ENCODE results near the gene NUCB1.
A peak's percentile ranks its signal among the peaks of the same experiment; 100 is the strongest.
"Not testable (repeated sequence)": the region's sequence is repeated elsewhere in the genome, so short reads cannot be mapped to it uniquely, and the experiment has no call there.

Gene NUCB1

GRCh38 chr19:48872884-48873475 is 27.1 kb upstream of the NUCB1 start:
- Histone ChIP-seq H3K79me2 (ENCODE audit: insufficient read depth, low read depth) (peaks cover 26% of the 10 kb centered on the region), H3K36me3 (ENCODE audit: insufficient read depth) (no peaks in the 10 kb centered on the region), H3K4me1 (ENCODE audit: low read depth, poor library complexity, severe bottlenecking) (peaks cover 38% of the 10 kb centered on the region), H3K27ac (peak overlapping the region; percentile 98), H3K4me2 (peak overlapping the region; percentile 80), H3K9ac (peak overlapping the region; percentile 99), H4K20me1 (ENCODE audit: insufficient read depth) (no peaks in the 10 kb centered on the region), H3K4me3 (IDR thresholded peaks at IDR 0.05; ENCODE audit: insufficient read depth, low read depth, low read length) (peak overlapping the region; percentile 85), H2AFZ (ENCODE audit: low read depth) (no peak overlapping the region), H3K27me3 (ENCODE audit: insufficient read depth, low read depth) (peaks cover 9% of the 10 kb centered on the region; the same call in 1 of the 2 replicates)
- 0 out of 2 replicates have a peak, but pooled peaks have one; percentile 0 for TF ChIP-seq CTCF (conservative IDR thresholded peaks at IDR 0.05; ENCODE audit: low read depth, low read length)

- H3K27ac ChIP-seq = peak overlapping the region; percentile 98
- peaks cover 46% of the 10 kb centered on the region for H3K4me1 ChIP-seq (ENCODE audit: low read depth, poor library complexity, severe bottlenecking)
- H3K4me2 ChIP-seq = peak overlapping the region; percentile 80
- H3K9ac ChIP-seq = peak overlapping the region; percentile 99
- TF ChIP-seq CTCF (conservative IDR thresholded peaks at IDR 0.05; ENCODE audit: low read depth, low read length) = 0 out of 2 replicates have a peak, but pooled peaks have one; percentile 3
- H3K27me3 ChIP-seq (ENCODE audit: insufficient read depth, low read depth) = peaks cover 2% of the 10 kb centered on the region; the same call in 1 of the 2 replicates
- no peaks in the 10 kb centered on the region for H4K20me1 ChIP-seq (ENCODE audit: insufficient read depth)
- no peaks in the 10 kb centered on the region for H3K36me3 ChIP-seq (ENCODE audit: insufficient read depth)
- peaks cover 26% of the 10 kb centered on the region for H3K79me2 ChIP-seq (ENCODE audit: insufficient read depth, low read depth)
- peak overlapping the region; percentile 50 for H3K4me3 ChIP-seq (IDR thresholded peaks at IDR 0.05; ENCODE audit: insufficient read depth, low read depth, low read length)
- no peak overlapping the region for H2AFZ ChIP-seq (ENCODE audit: low read depth)
Observed at GRCh38 chr19:48873476-48874302, 26.4 kb upstream of the NUCB1 start.

- no peak overlapping the region for H2AFZ ChIP-seq (ENCODE audit: low read depth)
- H3K27ac ChIP-seq = peak overlapping the region; percentile 98
- H3K36me3 ChIP-seq (ENCODE audit: insufficient read depth) = no peaks in the 10 kb centered on the region
- TF ChIP-seq CTCF (conservative IDR thresholded peaks at IDR 0.05; ENCODE audit: low read depth, low read length) = no peak
- peak overlapping the region; percentile 99 for H3K9ac ChIP-seq
- H3K79me2 ChIP-seq (ENCODE audit: insufficient read depth, low read depth) = peaks cover 26% of the 10 kb centered on the region
- no peaks in the 10 kb centered on the region for H4K20me1 ChIP-seq (ENCODE audit: insufficient read depth)
- peak overlapping the region; percentile 44 for H3K4me3 ChIP-seq (IDR thresholded peaks at IDR 0.05; ENCODE audit: insufficient read depth, low read depth, low read length)
- H3K27me3 ChIP-seq (ENCODE audit: insufficient read depth, low read depth) = no peaks in the 10 kb centered on the region; the same call in 1 of the 2 replicates
- peak overlapping the region; percentile 80 for H3K4me2 ChIP-seq
- peaks cover 52% of the 10 kb centered on the region for H3K4me1 ChIP-seq (ENCODE audit: low read depth, poor library complexity, severe bottlenecking)
Observed at GRCh38 chr19:48874303-48875135, 25.6 kb upstream of the NUCB1 start.

- peaks cover 26% of the 10 kb centered on the region for H3K79me2 ChIP-seq (ENCODE audit: insufficient read depth, low read depth)
- peak overlapping the region; percentile 98 for H3K27ac ChIP-seq
- peak overlapping the region; percentile 80 for H3K4me2 ChIP-seq
- peaks cover 52% of the 10 kb centered on the region for H3K4me1 ChIP-seq (ENCODE audit: low read depth, poor library complexity, severe bottlenecking)
- not testable (repeated sequence) for H3K27me3 ChIP-seq (ENCODE audit: insufficient read depth, low read depth); H4K20me1 ChIP-seq (ENCODE audit: insufficient read depth); H3K36me3 ChIP-seq (ENCODE audit: insufficient read depth); H3K4me3 ChIP-seq (IDR thresholded peaks at IDR 0.05; ENCODE audit: insufficient read depth, low read depth, low read length); H2AFZ ChIP-seq (ENCODE audit: low read depth)
- peak overlapping the region; percentile 99 for H3K9ac ChIP-seq
Observed at GRCh38 chr19:48876043-48876981, 23.8 kb upstream of the NUCB1 start.
